Spinal cord (tissue), 10 donors: ENCODE results near the gene NCK2. TPM values are rescaled to one million over a fixed set of nuclear protein-coding genes. Genes with fewer than 3 reads are reported as not detected.

ENCODE experiments used
- DNase-seq, 6 donors: peaks; one replicate each; pipeline versions ENCODE4 v3.0.0 to v3.0.0-alpha.2; 2013 to 2015; ENCODE audit warnings: low spot score in 6 of 6, low read depth in 4 of 6
- H3K27ac ChIP-seq: one replicate; pipeline ENCODE4 v1.5.1; 2013; ENCODE audit warnings: low read depth, low read length, control low read depth
- H3K27me3 ChIP-seq: one replicate; pipeline ENCODE4 v1.6.1; 2013; ENCODE audit warnings: low read length; ENCODE audit not compliant: control insufficient read depth, insufficient read depth
- H3K36me3 ChIP-seq: one replicate; pipeline ENCODE4 v1.6.1; 2013; ENCODE audit warnings: low read length; ENCODE audit not compliant: control insufficient read depth, insufficient read depth
- H3K4me1 ChIP-seq: one replicate; pipeline ENCODE4 v1.6.1; 2013; ENCODE audit warnings: low read length; ENCODE audit not compliant: control insufficient read depth, insufficient read depth
- H3K4me3 ChIP-seq: one replicate; pipeline ENCODE4 v1.5.1; 2013; ENCODE audit warnings: low read depth, low read length, control low read depth
- H3K9me3 ChIP-seq: one replicate; pipeline ENCODE4 v1.6.1; 2013; ENCODE audit warnings: low read length; ENCODE audit not compliant: control insufficient read depth, insufficient read depth
- WGBS: methylation state at CpG from one replicate; pipeline ENCODE4 v1.1.5; 2013; ENCODE audit warnings: missing lambda C conversion rate; ENCODE audit not compliant: insufficient coverage; 5-methylcytosine and 5-hydroxymethylcytosine counted together
- polyA plus RNA-seq, 2 donors: library from polyadenylated mRNA; unstranded; fragments of 120-200 nt; gene quantifications; one replicate each; pipeline ENCODE4 v1.2.1, GENCODE V29; 2013; ENCODE audit not compliant: insufficient read length in 2 of 2
- total RNA-seq, 2 donors: library from RNA; depleted of rRNA in 1 of 2; stranded (reverse); fragments of 120-200 nt in 1 of 2; fragments of >200 nt in 1 of 2; gene quantifications; one replicate each; pipeline versions ENCODE4 v1.2.3 to v1.2.4, GENCODE V29; 2013 to 2014
- donor health status: healthy.

NCK2 gene
- total and polyA plus RNA-seq, 4 donors, result 22.7 to 62.5 (median 51.0) TPM

DNA sequence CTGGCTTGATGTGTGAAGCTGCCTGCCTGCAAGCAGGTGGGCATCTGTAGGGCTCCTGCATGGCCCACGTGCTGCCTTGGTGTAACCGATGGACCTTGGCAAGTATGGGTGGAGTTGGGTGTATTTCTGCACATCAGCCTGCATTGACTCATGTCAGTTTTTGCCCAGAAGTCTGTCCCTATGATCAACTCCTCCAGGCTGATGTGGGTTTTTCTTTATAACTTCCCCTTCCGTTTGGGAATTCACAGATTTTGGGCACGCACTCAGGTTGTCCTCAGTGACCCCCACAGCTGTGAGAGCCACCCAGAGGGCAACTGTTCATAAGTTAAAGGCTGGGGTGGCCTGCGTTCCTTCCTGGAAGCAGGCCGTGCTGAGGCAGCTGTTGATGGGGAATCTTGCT is 123.3 kb downstream of the NCK2 start:
- H3K4me1 ChIP-seq, result peaks cover 22% of the 10 kb centered on the region
- no peak overlapping the region for H3K27ac ChIP-seq
- peaks cover 7% of the 10 kb centered on the region for H3K36me3 ChIP-seq
- 86% methylated on average over 5 of the region's 6 CpGs for WGBS
- no peaks in the 10 kb centered on the region for H3K27me3 ChIP-seq
- H3K9me3 ChIP-seq, result no peaks in the 10 kb centered on the region
- no peak for DNase-seq
- H3K4me3 ChIP-seq, result no peak overlapping the region

DNA sequence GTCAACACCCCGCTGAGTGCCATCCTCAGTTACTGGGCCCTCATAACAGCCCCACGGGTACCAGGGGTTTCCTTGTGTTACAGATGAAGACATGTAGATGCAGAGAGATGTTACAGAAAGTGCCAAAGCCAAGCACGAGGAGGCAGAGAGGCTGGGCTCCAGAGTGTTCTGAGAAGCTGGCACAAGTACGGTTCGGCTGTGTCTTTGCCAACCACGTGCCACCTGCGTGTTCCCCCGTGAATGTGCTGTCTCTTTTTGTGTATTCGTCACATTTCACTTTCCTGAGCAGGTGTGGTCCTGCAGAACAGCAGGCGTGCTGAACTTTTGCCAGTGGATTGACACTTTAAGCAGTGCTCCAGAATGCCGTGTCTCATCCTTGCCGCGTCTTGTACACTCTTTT is 124.6 kb downstream of the NCK2 start:
- WGBS, result 59% methylated on average over 9 of the region's 13 CpGs

DNA sequence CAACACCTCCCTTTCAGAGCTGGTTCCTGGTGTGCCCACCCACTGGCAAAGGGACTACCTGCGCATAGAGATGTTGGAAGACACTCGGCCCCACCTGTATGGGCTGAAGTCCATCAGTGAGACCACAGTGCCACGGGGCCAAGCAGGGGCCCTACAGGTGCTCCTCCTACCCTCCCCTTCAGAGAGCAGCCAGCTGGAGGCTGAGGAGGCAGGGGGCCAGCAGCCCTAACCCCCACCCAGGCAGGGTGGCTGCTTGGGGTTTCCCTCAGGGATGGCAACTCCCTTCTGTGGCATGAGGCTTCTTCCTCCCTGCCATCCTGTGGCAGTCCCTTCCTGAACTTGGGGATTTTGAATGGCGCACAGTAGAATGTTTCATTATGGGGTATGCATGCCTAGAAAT is 125.3 kb downstream of the NCK2 start:
- H3K27ac ChIP-seq, result no peak overlapping the region
- WGBS, result 93% methylated on average over 4 of the region's 4 CpGs
- H3K4me1 ChIP-seq, result peaks cover 22% of the 10 kb centered on the region
- no peak overlapping the region for H3K4me3 ChIP-seq
- no peak for DNase-seq
- H3K36me3 ChIP-seq, result peaks cover 4% of the 10 kb centered on the region
- H3K9me3 ChIP-seq, result no peaks in the 10 kb centered on the region
- no peaks in the 10 kb centered on the region for H3K27me3 ChIP-seq

More for the DNA sequence above, 124.6 kb downstream of the NCK2 start:
- no peak overlapping the region for H3K4me3 ChIP-seq
- no peak overlapping the region for H3K27ac ChIP-seq
- no peaks in the 10 kb centered on the region for H3K9me3 ChIP-seq
- no peaks in the 10 kb centered on the region for H3K27me3 ChIP-seq
- H3K4me1 ChIP-seq, result peaks cover 22% of the 10 kb centered on the region
- H3K36me3 ChIP-seq, result peaks cover 4% of the 10 kb centered on the region
- DNase-seq, result peak in 2 of 6 donors; percentile 65 to 95

DNA sequence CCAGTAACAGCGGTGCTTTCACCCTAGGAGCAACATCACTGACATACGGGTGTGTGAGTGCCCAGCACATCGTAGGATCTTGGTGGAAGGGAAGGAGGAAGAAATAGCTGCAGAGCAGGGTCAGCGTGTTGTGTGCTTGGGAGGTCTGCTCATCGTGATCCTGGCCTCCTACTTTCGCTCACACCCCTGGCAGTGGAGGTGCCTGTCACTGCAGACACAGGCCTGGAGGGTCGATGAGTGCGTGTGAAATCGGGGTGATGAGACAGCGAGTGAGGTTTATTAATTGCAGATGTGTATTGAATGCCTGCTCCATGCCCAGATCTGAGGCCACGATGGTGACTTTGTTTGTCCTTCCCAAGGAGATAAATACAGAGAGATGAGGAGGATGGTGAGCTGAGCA is 126.1 kb downstream of the NCK2 start:
- Histone ChIP-seq H3K36me3 (peaks cover 4% of the 10 kb centered on the region), H3K27ac (no peak overlapping the region), H3K4me1 (peaks cover 22% of the 10 kb centered on the region), H3K27me3 (no peaks in the 10 kb centered on the region), H3K9me3 (no peaks in the 10 kb centered on the region), H3K4me3 (no peak overlapping the region)
- 93% methylated on average over 11 of the region's 11 CpGs for WGBS
- no peak for DNase-seq

DNA sequence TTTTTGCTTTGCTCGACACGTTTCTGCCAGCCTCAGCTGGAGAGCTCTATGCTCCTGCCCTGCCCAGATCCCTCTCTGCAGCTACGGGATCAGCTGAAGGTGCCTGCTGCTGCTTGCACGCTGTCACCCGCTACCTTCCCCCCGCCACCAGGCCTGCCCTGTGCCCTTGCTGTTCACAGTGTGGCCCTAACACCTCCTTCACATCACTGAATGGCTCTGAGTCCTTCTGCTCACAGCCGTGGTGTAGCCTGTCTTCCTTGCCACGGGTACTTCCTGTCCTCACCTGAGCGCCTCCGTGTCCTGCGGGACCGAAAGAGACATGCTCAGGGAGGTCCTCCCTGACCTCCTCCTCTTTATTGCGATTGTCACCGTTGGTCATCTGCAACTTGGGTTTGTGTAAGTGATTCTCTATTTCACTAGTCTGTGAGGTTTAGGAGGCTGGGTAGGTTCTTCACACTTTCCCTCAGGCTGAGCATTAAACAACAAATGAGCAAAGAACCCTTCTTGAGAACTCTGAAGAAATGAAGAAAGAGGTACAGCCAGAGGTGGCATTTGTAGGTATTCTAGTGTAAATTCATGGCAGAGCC is 127.5 kb downstream of the NCK2 start:
- no peaks in the 10 kb centered on the region for H3K9me3 ChIP-seq
- H3K4me1 ChIP-seq, result peaks cover 21% of the 10 kb centered on the region
- no peak overlapping the region for H3K27ac ChIP-seq
- H3K4me3 ChIP-seq, result no peak overlapping the region
- H3K27me3 ChIP-seq, result no peaks in the 10 kb centered on the region
- 86% methylated on average over 10 of the region's 14 CpGs for WGBS
- H3K36me3 ChIP-seq, result peaks cover 6% of the 10 kb centered on the region
- no peak for DNase-seq

DNA sequence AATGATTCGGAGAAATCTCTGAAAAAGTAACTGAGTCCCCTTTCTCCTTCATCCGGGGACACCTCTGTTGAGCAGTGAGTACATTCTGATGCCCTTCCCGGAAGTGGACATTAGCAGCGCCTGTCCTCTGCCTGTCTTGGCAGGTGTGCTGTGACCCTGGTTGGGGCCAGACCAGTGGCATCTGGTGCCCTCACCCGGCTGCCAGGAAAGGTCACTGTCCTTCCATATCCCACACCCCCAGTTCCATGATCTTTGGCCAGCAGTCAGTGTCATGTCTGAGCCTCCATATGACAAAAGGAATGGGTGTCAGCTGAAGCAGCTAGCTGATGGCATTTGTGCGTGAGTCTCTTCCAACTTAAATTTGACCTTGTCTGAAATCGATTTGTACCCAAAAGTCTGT is 128.1 kb downstream of the NCK2 start:
- H3K27me3 ChIP-seq, result no peaks in the 10 kb centered on the region
- peaks cover 17% of the 10 kb centered on the region for H3K4me1 ChIP-seq
- H3K9me3 ChIP-seq, result no peaks in the 10 kb centered on the region
- H3K36me3 ChIP-seq, result peaks cover 6% of the 10 kb centered on the region
- DNase-seq, result no peak
- WGBS, result 94% methylated on average over 5 of the region's 7 CpGs
- no peak overlapping the region for H3K4me3 ChIP-seq
- no peak overlapping the region for H3K27ac ChIP-seq

DNA sequence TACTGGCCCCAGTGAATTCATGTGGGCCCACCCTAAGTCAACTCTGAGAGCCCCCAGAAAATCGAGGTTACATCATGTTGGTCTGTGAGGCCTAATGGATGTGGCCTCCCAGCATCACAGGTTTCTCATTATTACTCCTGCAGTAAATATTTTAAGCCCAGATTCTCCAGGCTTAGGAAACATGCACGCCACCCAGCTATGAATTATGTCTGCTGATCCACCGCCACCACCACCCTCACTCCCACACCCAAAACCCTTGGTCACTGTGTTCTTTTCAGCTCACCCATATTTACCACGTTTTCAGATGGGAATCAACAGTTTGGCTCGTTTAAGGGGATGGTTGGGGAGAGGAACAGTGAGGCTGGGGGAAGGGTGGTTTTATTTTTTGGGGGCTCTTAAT is 128.6 kb downstream of the NCK2 start:
- Histone ChIP-seq H3K27me3 (no peaks in the 10 kb centered on the region), H3K4me1 (peaks cover 13% of the 10 kb centered on the region), H3K9me3 (no peaks in the 10 kb centered on the region), H3K27ac (no peak overlapping the region), H3K4me3 (no peak overlapping the region), H3K36me3 (peaks cover 6% of the 10 kb centered on the region)
- no peak for DNase-seq
- 75% methylated on average over 2 of the region's 5 CpGs for WGBS

DNA sequence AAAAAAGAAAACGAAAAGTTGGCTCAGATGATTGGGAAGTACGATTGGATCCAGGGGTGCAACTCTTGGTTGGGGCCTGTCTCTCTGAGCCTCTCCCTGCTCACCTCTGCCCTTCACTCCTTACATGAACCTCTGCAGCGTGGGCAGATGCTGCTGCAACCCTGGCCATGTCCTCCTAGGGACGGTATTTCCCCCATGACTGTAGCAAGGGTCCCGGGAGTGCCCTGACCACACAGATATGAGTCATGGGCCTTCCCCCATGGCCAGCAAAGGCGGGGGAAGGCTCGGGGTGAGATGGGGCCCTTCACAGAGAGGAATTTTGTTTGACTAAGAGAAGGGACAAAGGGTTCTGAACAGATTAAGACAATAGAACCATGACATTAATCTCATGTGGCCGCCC is 129.0 kb downstream of the NCK2 start:
- H3K36me3 ChIP-seq, result peaks cover 6% of the 10 kb centered on the region

DNA sequence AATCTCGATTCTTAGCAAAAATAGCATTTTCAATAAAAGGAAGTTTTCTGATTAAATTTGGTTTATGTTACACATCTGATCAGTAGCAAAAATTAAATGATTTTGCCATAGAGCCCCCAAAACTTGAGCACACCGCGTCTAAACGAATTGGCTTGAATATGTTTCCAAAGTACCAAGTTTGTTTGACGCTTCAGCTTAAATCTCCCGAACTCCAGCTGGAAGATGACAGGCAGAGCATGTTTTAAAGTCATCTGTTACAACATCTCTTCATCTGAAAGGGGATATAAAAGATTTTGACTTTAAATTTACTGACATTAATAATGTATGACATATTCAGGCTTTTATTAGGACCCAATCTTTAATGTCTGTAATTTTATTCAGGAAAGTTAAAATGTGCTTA is 129.8 kb downstream of the NCK2 start:
- Histone ChIP-seq H3K27ac (no peak overlapping the region), H3K9me3 (no peaks in the 10 kb centered on the region), H3K27me3 (no peaks in the 10 kb centered on the region), H3K4me3 (no peak overlapping the region), H3K36me3 (peaks cover 6% of the 10 kb centered on the region), H3K4me1 (peaks cover 7% of the 10 kb centered on the region)
- DNase-seq, result peak in 1 of 6 donors; percentile 53
- 80% methylated on average over 1 of the region's 6 CpGs for WGBS

More for the DNA sequence above, 129.0 kb downstream of the NCK2 start:
- no peak for DNase-seq
- H3K4me3 ChIP-seq, result no peak overlapping the region
- H3K27me3 ChIP-seq, result no peaks in the 10 kb centered on the region
- H3K9me3 ChIP-seq, result no peaks in the 10 kb centered on the region
- no peak overlapping the region for H3K27ac ChIP-seq
- WGBS, result 56% methylated on average over 3 of the region's 8 CpGs
- peaks cover 11% of the 10 kb centered on the region for H3K4me1 ChIP-seq

DNA sequence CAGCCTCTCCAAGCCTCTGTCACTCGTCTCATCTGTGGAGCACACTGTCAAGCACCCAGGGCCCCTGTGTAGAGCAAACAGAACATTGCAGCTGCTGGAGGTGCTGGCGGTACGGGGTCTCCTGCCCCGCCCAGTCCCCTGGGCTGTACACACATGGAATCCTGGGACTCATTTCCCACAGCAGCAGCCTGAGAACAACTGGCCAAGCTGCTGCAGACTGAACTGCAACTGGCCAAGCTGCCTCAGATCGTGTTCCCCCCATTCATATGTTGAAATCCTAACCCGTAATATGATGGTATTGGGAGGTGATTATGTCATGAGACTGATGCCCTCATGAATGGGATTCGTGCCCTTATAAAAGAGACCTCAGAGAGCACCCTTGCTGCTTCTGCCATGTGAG is 130.5 kb downstream of the NCK2 start:
- Histone ChIP-seq H3K27ac (no peak overlapping the region), H3K4me3 (no peak overlapping the region), H3K4me1 (peaks cover 9% of the 10 kb centered on the region), H3K36me3 (peaks cover 2% of the 10 kb centered on the region), H3K27me3 (no peaks in the 10 kb centered on the region), H3K9me3 (no peaks in the 10 kb centered on the region)
- DNase-seq, result no peak
- 92% methylated on average over 5 of the region's 7 CpGs for WGBS
